Measurements from ENCODE around the gene RPA1. TPM values are rescaled to one million over a fixed set of nuclear protein-coding genes. Genes with fewer than 3 reads are reported as not detected.
A peak's percentile ranks its signal among the peaks of the same experiment; 100 is the strongest.

The RPA1 gene
- total RNA-seq, 2 donors from 2014 or later: 63.4 to 105 TPM

- intact Hi-C loops (cut with DNase I): no loop called here
- no peak for TF ChIP-seq CTCF (IDR thresholded peaks at IDR 0.05)
- H3K4me1 ChIP-seq: no peaks in the 10 kb centered on the region
- no peaks in the 10 kb centered on the region for H3K27me3 ChIP-seq
- H3K9ac ChIP-seq (ENCODE audit: low read depth in 2 of 2, low read length in 2 of 2): no peak overlapping the region
- H3K9me3 ChIP-seq: no peaks in the 10 kb centered on the region
- DNase-seq: no peak
- H3K4me3 ChIP-seq: no peak overlapping the region
- no peak overlapping the region for H3K27ac ChIP-seq
- peaks cover 17% of the 10 kb centered on the region for H3K36me3 ChIP-seq
These were observed 48.8 kb downstream of the RPA1 start for GRCh38 chr17:1878419-1879121.

- no peak overlapping the region for H3K9ac ChIP-seq (ENCODE audit: low read depth in 2 of 2, low read length in 2 of 2)
- H3K27me3 ChIP-seq: no peaks in the 10 kb centered on the region
- DNase-seq: no peak
- H3K4me1 ChIP-seq: no peaks in the 10 kb centered on the region
- no peak for TF ChIP-seq CTCF (IDR thresholded peaks at IDR 0.05)
- intact Hi-C loops (cut with DNase I): loop anchor here (10.0 kb wide), 1 partner anchor 364 kb away; no protein-coding TSS in a partner anchor
- H3K9me3 ChIP-seq: no peaks in the 10 kb centered on the region
- no peak overlapping the region for H3K4me3 ChIP-seq
- no peak overlapping the region for H3K27ac ChIP-seq
- peaks cover 4% of the 10 kb centered on the region for H3K36me3 ChIP-seq
These were observed 51.2 kb downstream of the RPA1 start for GRCh38 chr17:1880851-1881630.

GRCh38 chr17:1882836-1883235, 53.0 kb downstream of the RPA1 start:
- DNase-seq: peak; percentile 32
- H3K27ac ChIP-seq: no peak overlapping the region
- peaks cover 4% of the 10 kb centered on the region for H3K36me3 ChIP-seq
- no peak overlapping the region for H3K4me3 ChIP-seq
- no peaks in the 10 kb centered on the region for H3K4me1 ChIP-seq
- no peaks in the 10 kb centered on the region for H3K9me3 ChIP-seq
- no peaks in the 10 kb centered on the region for H3K27me3 ChIP-seq
- TF ChIP-seq CTCF (IDR thresholded peaks at IDR 0.05): peak; percentile 48
- no peak overlapping the region for H3K9ac ChIP-seq (ENCODE audit: low read depth in 2 of 2, low read length in 2 of 2)
- intact Hi-C loops (cut with DNase I): loop anchor here (10.0 kb wide), 1 partner anchor 362 kb away; no protein-coding TSS in a partner anchor

- intact Hi-C loops (cut with DNase I): loop anchor here (10.0 kb wide), 1 partner anchor 361 kb away; no protein-coding TSS in a partner anchor
- Histone ChIP-seq H3K4me3 (no peak overlapping the region), H3K9ac (ENCODE audit: low read depth in 2 of 2, low read length in 2 of 2) (no peak overlapping the region), H3K9me3 (no peaks in the 10 kb centered on the region), H3K27me3 (no peaks in the 10 kb centered on the region), H3K4me1 (no peaks in the 10 kb centered on the region), H3K36me3 (peaks cover 4% of the 10 kb centered on the region), H3K27ac (no peak overlapping the region)
- TF ChIP-seq CTCF (IDR thresholded peaks at IDR 0.05): no peak
- no peak for DNase-seq
These were observed 53.7 kb downstream of the RPA1 start for GRCh38 chr17:1883536-1883935.

GRCh38 chr17:1888741-1889140, 58.9 kb downstream of the RPA1 start:
- TF ChIP-seq CTCF (IDR thresholded peaks at IDR 0.05): no peak
- no peak overlapping the region for H3K4me3 ChIP-seq
- no peaks in the 10 kb centered on the region for H3K27me3 ChIP-seq
- H3K9me3 ChIP-seq: no peaks in the 10 kb centered on the region
- H3K9ac ChIP-seq (ENCODE audit: low read depth in 2 of 2, low read length in 2 of 2): no peak overlapping the region
- H3K27ac ChIP-seq: no peak overlapping the region
- H3K36me3 ChIP-seq: no peaks in the 10 kb centered on the region
- no peak for DNase-seq
- intact Hi-C loops (cut with DNase I): loop anchor here (10.0 kb wide), 1 partner anchor 356 kb away; no protein-coding TSS in a partner anchor
- H3K4me1 ChIP-seq: no peaks in the 10 kb centered on the region

All from colonic mucosa (tissue), 4 donors.